DND-41 (cell line): ENCODE measurements around the gene ZBED4.

Source experiments
- CTCF ChIP-seq: IDR thresholded peaks from 2 replicates; pipeline ENCODE4 v1.5.1; 2012; ENCODE audit warnings: borderline replicate concordance, low read length, moderate library complexity, mild to moderate bottlenecking; ENCODE audit not compliant: poor library complexity, severe bottlenecking; ENCODE audit errors: extremely low read depth
- EZH2 ChIP-seq: IDR thresholded peaks from 3 replicates; pipeline ENCODE4 v1.6.1; 2012; ENCODE audit warnings: borderline replicate concordance, low read depth, mild to moderate bottlenecking, moderate library complexity, low read length, inconsistent platforms; ENCODE audit not compliant: severe bottlenecking

GRCh38 chr22:49927483-49928184, 74.0 kb downstream of the ZBED4 start:
- TF ChIP-seq CTCF, result no peak
- no peak for TF ChIP-seq EZH2
